ENCODE results near the gene DPYD.
A peak's percentile ranks its signal among the peaks of the same experiment; 100 is the strongest.

DPYD gene

GRCh38 chr1:97691325-97691724 lies 229.5 kb downstream of the DPYD start:
- ATAC-seq (ENCODE audit: low read depth) = no peak
- peaks cover 5% of the 10 kb centered on the region; the same call in 1 of the 2 replicates for H3K36me3 ChIP-seq (ENCODE audit: low read depth)
- no peak overlapping the region for H3K27ac ChIP-seq (ENCODE audit: poor library complexity, severe bottlenecking)

DNA sequence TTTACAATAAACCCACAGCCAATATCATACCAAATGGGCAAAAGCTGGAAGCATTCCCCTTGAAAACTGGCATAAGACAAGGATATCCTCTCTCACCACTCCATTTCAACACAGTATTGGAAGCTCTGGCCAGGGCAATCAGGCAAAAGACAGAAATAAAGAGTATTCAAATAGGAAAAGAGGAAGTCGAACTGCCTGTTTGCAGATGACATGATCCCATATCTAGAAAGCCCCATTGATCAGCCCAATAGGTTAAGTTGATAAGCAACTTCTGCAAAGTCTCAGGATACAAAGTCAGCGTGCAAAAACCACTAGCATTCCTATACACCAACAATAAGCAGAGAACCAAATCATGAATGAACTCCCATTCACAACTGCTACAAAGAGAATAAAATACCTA lies 235.5 kb downstream of the DPYD start:
- TF ChIP-seq CTCF (IDR thresholded peaks at IDR 0.05; ENCODE audit: poor library complexity, severe bottlenecking) = no peak
- Histone ChIP-seq H3K36me3 (ENCODE audit: low read depth) (no peaks in the 10 kb centered on the region), H3K27ac (ENCODE audit: poor library complexity, severe bottlenecking) (no peak overlapping the region), H3K4me3 (ENCODE audit: severe bottlenecking) (no peak overlapping the region), H3K9me3 (ENCODE audit: severe bottlenecking) (no peaks in the 10 kb centered on the region), H3K27me3 (ENCODE audit: insufficient read depth, poor library complexity, severe bottlenecking) (no peaks in the 10 kb centered on the region), H3K4me1 (ENCODE audit: insufficient read depth, poor library complexity, severe bottlenecking) (no peaks in the 10 kb centered on the region)
- DNase-seq (ENCODE audit: low spot score) (no peak), ATAC-seq (ENCODE audit: low read depth) (no peak)

More at GRCh38 chr1:97691325-97691724, 229.5 kb downstream of the DPYD start:
- DNase-seq (ENCODE audit: low spot score) = no peak
- H3K4me3 ChIP-seq (ENCODE audit: severe bottlenecking) = no peak overlapping the region
- no peaks in the 10 kb centered on the region for H3K4me1 ChIP-seq (ENCODE audit: insufficient read depth, poor library complexity, severe bottlenecking)
- H3K9me3 ChIP-seq (ENCODE audit: severe bottlenecking) = no peaks in the 10 kb centered on the region
- TF ChIP-seq CTCF (IDR thresholded peaks at IDR 0.05; ENCODE audit: poor library complexity, severe bottlenecking) = no peak
- no peaks in the 10 kb centered on the region for H3K27me3 ChIP-seq (ENCODE audit: insufficient read depth, poor library complexity, severe bottlenecking)

DNA sequence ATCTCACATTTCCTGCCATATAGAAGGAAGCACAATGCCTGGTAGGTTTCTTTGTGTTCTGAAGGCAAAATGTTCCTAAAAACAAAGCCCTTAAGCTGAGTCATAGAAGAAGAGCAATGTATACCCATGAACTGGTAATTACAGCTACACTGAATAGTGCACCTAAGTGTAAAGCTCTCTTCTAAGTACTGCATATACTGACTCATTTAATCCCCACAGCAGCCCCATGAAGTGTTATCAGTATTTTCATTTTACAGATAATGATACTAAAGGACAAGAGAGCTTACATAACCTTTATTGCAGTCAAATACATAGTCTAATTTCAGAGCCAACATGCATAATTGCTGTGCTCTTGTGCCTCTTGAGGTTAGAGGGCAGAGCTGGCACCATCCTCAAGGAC lies 239.9 kb downstream of the DPYD start:
- no peaks in the 10 kb centered on the region for H3K36me3 ChIP-seq (ENCODE audit: low read depth)
- H3K27ac ChIP-seq (ENCODE audit: poor library complexity, severe bottlenecking) = no peak overlapping the region
- H3K4me3 ChIP-seq (ENCODE audit: severe bottlenecking) = no peak overlapping the region
- 0 out of 3 replicates have a peak, but pooled peaks have one; percentile 40 for ATAC-seq (ENCODE audit: low read depth)
- TF ChIP-seq CTCF (IDR thresholded peaks at IDR 0.05; ENCODE audit: poor library complexity, severe bottlenecking) = no peak
- H3K4me1 ChIP-seq (ENCODE audit: insufficient read depth, poor library complexity, severe bottlenecking) = no peaks in the 10 kb centered on the region
- DNase-seq (ENCODE audit: low spot score) = no peak
- no peaks in the 10 kb centered on the region for H3K9me3 ChIP-seq (ENCODE audit: severe bottlenecking)
- H3K27me3 ChIP-seq (ENCODE audit: insufficient read depth, poor library complexity, severe bottlenecking) = no peaks in the 10 kb centered on the region

- DNase-seq (ENCODE audit: low spot score) = no peak
- Histone ChIP-seq H3K36me3 (ENCODE audit: low read depth) (no peaks in the 10 kb centered on the region), H3K27ac (ENCODE audit: poor library complexity, severe bottlenecking) (no peak overlapping the region)
Measured at GRCh38 chr1:97680470-97680869, 240.4 kb downstream of the DPYD start.

More at GRCh38 chr1:97680470-97680869, 240.4 kb downstream of the DPYD start:
- Histone ChIP-seq H3K27me3 (ENCODE audit: insufficient read depth, poor library complexity, severe bottlenecking) (no peaks in the 10 kb centered on the region), H3K9me3 (ENCODE audit: severe bottlenecking) (no peaks in the 10 kb centered on the region), H3K4me1 (ENCODE audit: insufficient read depth, poor library complexity, severe bottlenecking) (no peaks in the 10 kb centered on the region), H3K4me3 (ENCODE audit: severe bottlenecking) (no peak overlapping the region)
- no peak for ATAC-seq (ENCODE audit: low read depth)
- no peak for TF ChIP-seq CTCF (IDR thresholded peaks at IDR 0.05; ENCODE audit: poor library complexity, severe bottlenecking)

Data from RWPE2 (cell line).